ENCODE results near the gene SLC35F5. TPM values are rescaled to one million over a fixed set of nuclear protein-coding genes. Genes with fewer than 3 reads are reported as not detected.

SLC35F5 gene
- total and polyA plus RNA-seq, 2 of the 13 experiments (the other 11 are each of a cell fraction or from before 2014, with no cell fraction given): 139 to 174 TPM

DNA sequence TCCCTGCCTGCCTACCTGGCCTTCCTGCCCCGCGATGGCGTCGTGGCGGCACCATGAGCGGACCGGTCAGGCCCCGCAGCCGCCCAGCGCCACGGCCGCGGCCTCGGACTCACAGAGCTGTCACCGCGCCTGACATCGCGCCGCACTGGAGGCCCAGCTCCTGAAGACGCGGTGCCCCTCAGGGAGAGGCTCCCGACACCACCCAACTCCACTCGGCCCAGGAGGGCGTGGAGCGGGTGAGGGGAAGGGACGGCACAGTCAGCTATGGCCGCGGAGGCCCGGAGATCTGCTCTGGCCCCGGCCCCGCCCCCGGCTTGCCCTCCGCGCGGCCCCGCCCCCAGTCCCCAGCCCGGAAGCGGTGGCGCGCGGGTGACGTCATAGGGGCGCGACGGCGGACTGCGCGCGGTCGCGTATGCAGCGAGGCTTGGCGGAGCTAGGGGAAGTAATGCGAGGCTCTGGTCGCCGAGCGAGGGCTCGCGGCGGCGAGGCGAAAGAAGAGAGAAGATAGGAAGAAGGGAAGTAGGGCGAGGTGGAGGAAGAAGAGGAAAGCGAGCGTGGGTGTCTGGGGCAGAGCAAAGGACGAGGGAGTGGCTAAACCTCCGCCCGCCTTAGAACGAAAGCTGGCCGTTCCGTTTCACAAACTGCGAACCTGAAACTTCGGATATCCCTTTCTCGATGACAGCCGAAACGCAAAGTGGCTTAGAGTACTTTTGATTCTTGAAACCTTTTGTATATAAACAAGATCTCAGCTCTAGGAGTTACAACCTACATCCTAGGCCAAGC lies at the start of gene SLC35F5 (continued):
- TF ChIP-seq, protein P1, sequence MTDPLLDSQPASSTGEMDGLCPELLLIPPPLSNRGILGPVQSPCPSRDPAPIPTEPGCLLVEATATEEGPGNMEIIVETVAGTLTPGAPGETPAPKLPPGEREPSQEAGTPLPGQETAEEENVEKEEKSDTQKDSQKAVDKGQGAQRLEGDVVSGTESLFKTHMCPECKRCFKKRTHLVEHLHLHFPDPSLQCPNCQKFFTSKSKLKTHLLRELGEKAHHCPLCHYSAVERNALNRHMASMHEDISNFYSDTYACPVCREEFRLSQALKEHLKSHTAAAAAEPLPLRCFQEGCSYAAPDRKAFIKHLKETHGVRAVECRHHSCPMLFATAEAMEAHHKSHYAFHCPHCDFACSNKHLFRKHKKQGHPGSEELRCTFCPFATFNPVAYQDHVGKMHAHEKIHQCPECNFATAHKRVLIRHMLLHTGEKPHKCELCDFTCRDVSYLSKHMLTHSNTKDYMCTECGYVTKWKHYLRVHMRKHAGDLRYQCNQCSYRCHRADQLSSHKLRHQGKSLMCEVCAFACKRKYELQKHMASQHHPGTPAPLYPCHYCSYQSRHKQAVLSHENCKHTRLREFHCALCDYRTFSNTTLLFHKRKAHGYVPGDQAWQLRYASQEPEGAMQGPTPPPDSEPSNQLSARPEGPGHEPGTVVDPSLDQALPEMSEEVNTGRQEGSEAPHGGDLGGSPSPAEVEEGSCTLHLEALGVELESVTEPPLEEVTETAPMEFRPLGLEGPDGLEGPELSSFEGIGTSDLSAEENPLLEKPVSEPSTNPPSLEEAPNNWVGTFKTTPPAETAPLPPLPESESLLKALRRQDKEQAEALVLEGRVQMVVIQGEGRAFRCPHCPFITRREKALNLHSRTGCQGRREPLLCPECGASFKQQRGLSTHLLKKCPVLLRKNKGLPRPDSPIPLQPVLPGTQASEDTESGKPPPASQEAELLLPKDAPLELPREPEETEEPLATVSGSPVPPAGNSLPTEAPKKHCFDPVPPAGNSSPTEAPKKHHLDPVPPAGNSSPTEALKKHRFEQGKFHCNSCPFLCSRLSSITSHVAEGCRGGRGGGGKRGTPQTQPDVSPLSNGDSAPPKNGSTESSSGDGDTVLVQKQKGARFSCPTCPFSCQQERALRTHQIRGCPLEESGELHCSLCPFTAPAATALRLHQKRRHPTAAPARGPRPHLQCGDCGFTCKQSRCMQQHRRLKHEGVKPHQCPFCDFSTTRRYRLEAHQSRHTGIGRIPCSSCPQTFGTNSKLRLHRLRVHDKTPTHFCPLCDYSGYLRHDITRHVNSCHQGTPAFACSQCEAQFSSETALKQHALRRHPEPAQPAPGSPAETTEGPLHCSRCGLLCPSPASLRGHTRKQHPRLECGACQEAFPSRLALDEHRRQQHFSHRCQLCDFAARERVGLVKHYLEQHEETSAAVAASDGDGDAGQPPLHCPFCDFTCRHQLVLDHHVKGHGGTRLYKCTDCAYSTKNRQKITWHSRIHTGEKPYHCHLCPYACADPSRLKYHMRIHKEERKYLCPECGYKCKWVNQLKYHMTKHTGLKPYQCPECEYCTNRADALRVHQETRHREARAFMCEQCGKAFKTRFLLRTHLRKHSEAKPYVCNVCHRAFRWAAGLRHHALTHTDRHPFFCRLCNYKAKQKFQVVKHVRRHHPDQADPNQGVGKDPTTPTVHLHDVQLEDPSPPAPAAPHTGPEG (CRISPR knock-in tag; IDR thresholded peaks at IDR 0.05): peak; percentile 88; the same call in 1 of the 2 replicates
- peak; percentile 94 for TF ChIP-seq ZBTB7B (CRISPR knock-in tag; IDR thresholded peaks at IDR 0.05)
- TF ChIP-seq ZNF543 (CRISPR knock-in tag; IDR thresholded peaks at IDR 0.05): peak; percentile 82; the same call in 1 of the 2 replicates
- TF ChIP-seq, protein P2, sequence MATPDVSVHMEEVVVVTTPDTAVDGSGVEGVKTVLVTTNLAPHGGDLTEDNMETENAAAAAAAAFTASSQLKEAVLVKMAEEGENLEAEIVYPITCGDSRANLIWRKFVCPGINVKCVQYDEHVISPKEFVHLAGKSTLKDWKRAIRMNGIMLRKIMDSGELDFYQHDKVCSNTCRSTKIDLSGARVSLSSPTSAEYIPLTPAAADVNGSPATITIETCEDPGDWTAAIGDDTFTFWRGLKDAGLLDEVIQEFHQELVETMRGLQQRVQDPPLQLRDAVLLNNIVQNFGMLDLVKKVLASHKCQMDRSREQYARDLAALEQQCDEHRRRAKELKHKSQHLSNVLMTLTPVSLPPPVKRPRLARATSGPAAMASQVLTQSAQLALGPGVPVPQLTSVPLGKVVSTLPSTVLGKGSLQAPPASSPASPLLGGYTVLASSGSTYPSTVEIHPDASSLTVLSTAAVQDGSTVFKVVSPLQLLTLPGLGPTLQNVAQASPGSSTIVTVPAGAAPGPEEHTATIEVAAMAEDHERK (CRISPR knock-in tag; IDR thresholded peaks at IDR 0.05; ENCODE audit: low read depth): peak; percentile 72
- TF ChIP-seq, protein P3, sequence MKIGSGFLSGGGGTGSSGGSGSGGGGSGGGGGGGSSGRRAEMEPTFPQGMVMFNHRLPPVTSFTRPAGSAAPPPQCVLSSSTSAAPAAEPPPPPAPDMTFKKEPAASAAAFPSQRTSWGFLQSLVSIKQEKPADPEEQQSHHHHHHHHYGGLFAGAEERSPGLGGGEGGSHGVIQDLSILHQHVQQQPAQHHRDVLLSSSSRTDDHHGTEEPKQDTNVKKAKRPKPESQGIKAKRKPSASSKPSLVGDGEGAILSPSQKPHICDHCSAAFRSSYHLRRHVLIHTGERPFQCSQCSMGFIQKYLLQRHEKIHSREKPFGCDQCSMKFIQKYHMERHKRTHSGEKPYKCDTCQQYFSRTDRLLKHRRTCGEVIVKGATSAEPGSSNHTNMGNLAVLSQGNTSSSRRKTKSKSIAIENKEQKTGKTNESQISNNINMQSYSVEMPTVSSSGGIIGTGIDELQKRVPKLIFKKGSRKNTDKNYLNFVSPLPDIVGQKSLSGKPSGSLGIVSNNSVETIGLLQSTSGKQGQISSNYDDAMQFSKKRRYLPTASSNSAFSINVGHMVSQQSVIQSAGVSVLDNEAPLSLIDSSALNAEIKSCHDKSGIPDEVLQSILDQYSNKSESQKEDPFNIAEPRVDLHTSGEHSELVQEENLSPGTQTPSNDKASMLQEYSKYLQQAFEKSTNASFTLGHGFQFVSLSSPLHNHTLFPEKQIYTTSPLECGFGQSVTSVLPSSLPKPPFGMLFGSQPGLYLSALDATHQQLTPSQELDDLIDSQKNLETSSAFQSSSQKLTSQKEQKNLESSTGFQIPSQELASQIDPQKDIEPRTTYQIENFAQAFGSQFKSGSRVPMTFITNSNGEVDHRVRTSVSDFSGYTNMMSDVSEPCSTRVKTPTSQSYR (CRISPR knock-in tag; IDR thresholded peaks at IDR 0.05; ENCODE audit: borderline replicate concordance): peak; percentile 88
- TF ChIP-seq, protein P4, sequence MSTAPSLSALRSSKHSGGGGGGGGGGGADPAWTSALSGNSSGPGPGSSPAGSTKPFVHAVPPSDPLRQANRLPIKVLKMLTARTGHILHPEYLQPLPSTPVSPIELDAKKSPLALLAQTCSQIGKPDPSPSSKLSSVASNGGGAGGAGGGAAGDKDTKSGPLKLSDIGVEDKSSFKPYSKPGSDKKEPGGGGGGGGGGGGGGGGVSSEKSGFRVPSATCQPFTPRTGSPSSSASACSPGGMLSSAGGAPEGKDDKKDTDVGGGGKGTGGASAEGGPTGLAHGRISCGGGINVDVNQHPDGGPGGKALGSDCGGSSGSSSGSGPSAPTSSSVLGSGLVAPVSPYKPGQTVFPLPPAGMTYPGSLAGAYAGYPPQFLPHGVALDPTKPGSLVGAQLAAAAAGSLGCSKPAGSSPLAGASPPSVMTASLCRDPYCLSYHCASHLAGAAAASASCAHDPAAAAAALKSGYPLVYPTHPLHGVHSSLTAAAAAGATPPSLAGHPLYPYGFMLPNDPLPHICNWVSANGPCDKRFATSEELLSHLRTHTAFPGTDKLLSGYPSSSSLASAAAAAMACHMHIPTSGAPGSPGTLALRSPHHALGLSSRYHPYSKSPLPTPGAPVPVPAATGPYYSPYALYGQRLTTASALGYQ (CRISPR knock-in tag; IDR thresholded peaks at IDR 0.05): peak; percentile 76; the same call in 1 of the 2 replicates
- 0 out of 2 replicates have a peak, but pooled peaks have one; percentile 54 for TF ChIP-seq IRX3 (CRISPR knock-in tag; IDR thresholded peaks at IDR 0.05; ENCODE audit: borderline replicate concordance, low read depth)
- TF ChIP-seq, protein P5, sequence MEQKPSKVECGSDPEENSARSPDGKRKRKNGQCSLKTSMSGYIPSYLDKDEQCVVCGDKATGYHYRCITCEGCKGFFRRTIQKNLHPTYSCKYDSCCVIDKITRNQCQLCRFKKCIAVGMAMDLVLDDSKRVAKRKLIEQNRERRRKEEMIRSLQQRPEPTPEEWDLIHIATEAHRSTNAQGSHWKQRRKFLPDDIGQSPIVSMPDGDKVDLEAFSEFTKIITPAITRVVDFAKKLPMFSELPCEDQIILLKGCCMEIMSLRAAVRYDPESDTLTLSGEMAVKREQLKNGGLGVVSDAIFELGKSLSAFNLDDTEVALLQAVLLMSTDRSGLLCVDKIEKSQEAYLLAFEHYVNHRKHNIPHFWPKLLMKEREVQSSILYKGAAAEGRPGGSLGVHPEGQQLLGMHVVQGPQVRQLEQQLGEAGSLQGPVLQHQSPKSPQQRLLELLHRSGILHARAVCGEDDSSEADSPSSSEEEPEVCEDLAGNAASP (CRISPR knock-in tag; IDR thresholded peaks at IDR 0.05; ENCODE audit: borderline replicate concordance): peak; percentile 58
- TF ChIP-seq ZNF460 (CRISPR knock-in tag; IDR thresholded peaks at IDR 0.05; ENCODE audit: borderline replicate concordance): peak; percentile 7; the same call in 1 of the 2 replicates
- no peak for TF ChIP-seq U2AF2 (IDR thresholded peaks at IDR 0.05; ENCODE audit: low read depth, low read length)
- TF ChIP-seq MEIS2 (CRISPR knock-in tag; IDR thresholded peaks at IDR 0.05): peak; percentile 68; the same call in 1 of the 2 replicates
- TF ChIP-seq ZNF282 (IDR thresholded peaks at IDR 0.05; ENCODE audit: partially characterized antibody): no peak
- peak; percentile 74; the same call in 1 of the 2 replicates for TF ChIP-seq ZNF550 (CRISPR knock-in tag; IDR thresholded peaks at IDR 0.05; ENCODE audit: borderline replicate concordance)
